Psoas muscle (tissue), 8 donors: ENCODE results near the gene VEPH1. TPM values are rescaled to one million over a fixed set of nuclear protein-coding genes. Genes with fewer than 3 reads are reported as not detected.

Experiments
- ATAC-seq, 4 donors: fragments of 200-7000 bp; cut with Tn5 transposase; one replicate each; pipeline ENCODE4 v1.9.1; 2020; ENCODE audit warnings: moderate library complexity in 3 of 4, mild to moderate bottlenecking in 2 of 4
- DNase-seq, 2 donors: peaks; one replicate each; pipeline ENCODE4 v3.0.0-alpha.2; 2020
- H3K27ac ChIP-seq: fragments of 200-600 bp; one replicate; pipeline ENCODE4 v1.8.0; 2022
- H3K27me3 ChIP-seq, 3 donors: fragments of 200-600 bp in 1 of 3; one replicate each; pipeline versions ENCODE4 v1.6.1 to v1.8.0; 2013 to 2022; ENCODE audit warnings: low read length in 2 of 3, mild to moderate bottlenecking in 2 of 3, moderate library complexity in 1 of 3; ENCODE audit not compliant: insufficient read depth in 3 of 3
- H3K36me3 ChIP-seq, 2 donors: fragments of 200-600 bp in 1 of 2; one replicate each; pipeline versions ENCODE4 v1.6.1 to v1.8.0; 2013 to 2022; ENCODE audit warnings: low read depth in 1 of 2, mild to moderate bottlenecking in 1 of 2, moderate library complexity in 1 of 2; ENCODE audit not compliant: insufficient read depth in 1 of 2
- H3K4me1 ChIP-seq: fragments of 200-600 bp; one replicate; pipeline ENCODE4 v1.8.0; 2022
- H3K4me3 ChIP-seq: fragments of 200-600 bp; one replicate; pipeline ENCODE4 v1.8.0; 2022; ENCODE audit warnings: mild to moderate bottlenecking
- H3K9me3 ChIP-seq: fragments of 200-600 bp; one replicate; pipeline ENCODE4 v1.8.0; 2022
- WGBS, 3 donors: extraction: QIAGEN DNeasy Blood & Tissue Kit; methylation state at CpG; one replicate each; pipeline versions ENCODE4 v1.1.6 to v1.1.7; 2013; 5-methylcytosine and 5-hydroxymethylcytosine counted together
- intact Hi-C, 2 donors: fragments of 100-400 bp; cut with DNase I; formaldehyde crosslinking; loops; one replicate each; pipeline versions ENCODE4 v1.11.0 to v1.14.2; 2022
- polyA plus RNA-seq, 3 donors: library from polyadenylated mRNA; stranded (reverse); fragments of 200-250 nt; gene quantifications; one replicate each; pipeline ENCODE4 v1.2.3, GENCODE V29; 2013
- total RNA-seq, 4 donors: library from RNA; stranded (reverse); fragmentation: NEBNext Ultra II Directional in 2 of 4; extraction: Animal tissue kit (Norgen Biotek cat#: 25700) in 2 of 4; gene quantifications; one replicate each; pipeline versions ENCODE4 v1.2.1 to v1.2.4, GENCODE V29; 2021 to 2023
- TF ChIP-seq, protein P1 (sequence below): fragments of 200-600 bp; IDR thresholded peaks from one replicate; pipeline ENCODE4 v1.8.0; 2022; ENCODE audit warnings: antibody characterized with exemption
- donor health status: healthy with polysubstance abuse.
- donor health status: DM: no; HTN: no; CAD: no; lungs with moderate emphysema.
- donor health status: Bipolar disorder and iron deficiency.
- donor health status: healthy.
- donor health status: DM: yes; HTN: yes; CAD: no.
- donor health status: DM: no; HTN: no; CAD: no.
- donor health status: DM: no; HTN: no; CAD: no.
- donor health status: DM: yes; HTN: yes; CAD: no.

VEPH1 gene
- total and polyA plus RNA-seq, 7 donors = 0.14 to 0.34 (median 0.25) TPM; not detected in 2

DNA sequence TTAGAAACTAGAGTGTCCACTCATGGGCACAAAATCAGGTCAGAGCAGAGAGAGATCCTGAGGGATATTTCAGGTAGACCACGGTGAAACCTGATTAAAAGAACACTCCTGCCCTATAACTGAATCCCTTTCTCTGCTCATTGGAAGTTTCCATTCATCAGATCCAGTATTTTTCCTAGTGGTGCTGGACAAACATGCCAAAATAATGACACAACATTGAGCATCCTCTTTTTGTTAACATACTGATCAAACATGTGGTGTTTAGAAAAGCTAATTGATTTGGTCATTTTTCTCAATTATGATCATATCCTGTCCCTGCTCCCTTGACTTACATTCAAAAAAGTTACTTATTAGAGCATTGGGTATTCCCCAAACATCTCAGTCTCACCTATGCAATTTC is 39.4 kb downstream of the VEPH1 start:
- H3K27ac ChIP-seq = no peak overlapping the region
- intact Hi-C loops = no loop called here

DNA sequence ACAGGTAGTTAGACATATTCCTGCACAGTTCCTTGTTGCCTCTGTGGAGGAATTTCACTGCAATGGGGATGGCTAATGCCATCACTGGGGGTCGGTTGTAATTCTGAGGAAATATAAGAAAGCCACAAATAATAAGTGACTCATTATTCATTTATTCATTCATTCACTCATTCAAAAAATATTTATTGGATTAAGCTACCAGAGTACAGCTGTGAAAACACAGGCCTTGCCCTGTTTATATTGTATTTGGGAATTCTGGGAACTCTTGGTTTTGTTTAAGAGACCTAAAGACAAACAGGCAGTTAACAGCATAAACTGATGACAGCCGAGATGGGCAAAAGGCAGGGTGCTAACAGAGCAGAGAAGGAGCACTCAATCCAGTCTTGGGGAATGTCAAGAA is 43.0 kb downstream of the VEPH1 start:
- WGBS, 3 donors = 55 to 72% (median 62%) methylated on average over 2 of the region's 2 CpGs
- DNase-seq (no peak), ATAC-seq (no peak)
- Histone ChIP-seq H3K4me3 (no peak overlapping the region), H3K27me3 (no peaks in the 10 kb centered on the region), H3K4me1 (no peaks in the 10 kb centered on the region), H3K9me3 (no peaks in the 10 kb centered on the region), H3K36me3 (no peaks in the 10 kb centered on the region), H3K27ac (no peak overlapping the region)
- TF ChIP-seq, protein P1, sequence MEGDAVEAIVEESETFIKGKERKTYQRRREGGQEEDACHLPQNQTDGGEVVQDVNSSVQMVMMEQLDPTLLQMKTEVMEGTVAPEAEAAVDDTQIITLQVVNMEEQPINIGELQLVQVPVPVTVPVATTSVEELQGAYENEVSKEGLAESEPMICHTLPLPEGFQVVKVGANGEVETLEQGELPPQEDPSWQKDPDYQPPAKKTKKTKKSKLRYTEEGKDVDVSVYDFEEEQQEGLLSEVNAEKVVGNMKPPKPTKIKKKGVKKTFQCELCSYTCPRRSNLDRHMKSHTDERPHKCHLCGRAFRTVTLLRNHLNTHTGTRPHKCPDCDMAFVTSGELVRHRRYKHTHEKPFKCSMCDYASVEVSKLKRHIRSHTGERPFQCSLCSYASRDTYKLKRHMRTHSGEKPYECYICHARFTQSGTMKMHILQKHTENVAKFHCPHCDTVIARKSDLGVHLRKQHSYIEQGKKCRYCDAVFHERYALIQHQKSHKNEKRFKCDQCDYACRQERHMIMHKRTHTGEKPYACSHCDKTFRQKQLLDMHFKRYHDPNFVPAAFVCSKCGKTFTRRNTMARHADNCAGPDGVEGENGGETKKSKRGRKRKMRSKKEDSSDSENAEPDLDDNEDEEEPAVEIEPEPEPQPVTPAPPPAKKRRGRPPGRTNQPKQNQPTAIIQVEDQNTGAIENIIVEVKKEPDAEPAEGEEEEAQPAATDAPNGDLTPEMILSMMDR = no peak
- intact Hi-C loops = no loop called here

More for the DNA sequence above, 39.4 kb downstream of the VEPH1 start:
- ATAC-seq = no peak
- TF ChIP-seq, protein P1 = no peak
- no peak for DNase-seq
- no peak overlapping the region for H3K4me3 ChIP-seq
- peaks cover 0 to 1% (median 0%) of the 10 kb centered on the region in 3 donors for H3K27me3 ChIP-seq
- no peaks in the 10 kb centered on the region for H3K36me3 ChIP-seq
- no peaks in the 10 kb centered on the region for H3K9me3 ChIP-seq
- H3K4me1 ChIP-seq = no peaks in the 10 kb centered on the region
- WGBS, 3 donors = 86 to 92% (median 91%) methylated on average over 1 of the region's 1 CpG

DNA sequence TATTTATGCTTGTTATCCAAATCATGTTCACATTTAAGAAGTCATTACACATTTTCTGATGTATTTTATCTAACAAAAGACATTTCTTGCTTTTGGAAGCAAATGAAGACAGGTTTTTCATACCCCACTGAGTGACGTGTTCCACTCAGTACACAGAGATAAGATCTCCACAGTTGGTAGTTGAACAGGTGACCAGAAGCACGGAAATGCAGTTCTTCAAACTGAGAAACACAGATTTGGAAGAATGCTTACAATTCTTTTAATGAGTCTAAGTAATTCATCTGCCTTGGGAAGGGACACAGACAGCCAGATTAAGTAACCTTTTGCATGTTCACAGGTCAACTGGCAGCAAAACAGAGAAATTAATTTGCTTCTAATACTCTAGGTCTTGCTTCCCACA is 43.5 kb downstream of the VEPH1 start:
- Histone ChIP-seq H3K27ac (no peak overlapping the region), H3K4me1 (no peaks in the 10 kb centered on the region), H3K36me3 (no peaks in the 10 kb centered on the region), H3K9me3 (no peaks in the 10 kb centered on the region), H3K27me3 (no peaks in the 10 kb centered on the region), H3K4me3 (no peak overlapping the region)
- intact Hi-C loops = no loop called here
- 54 to 62% (median 54%) methylated on average over 2 of the region's 2 CpGs for WGBS, 3 donors
- no peak for DNase-seq
- ATAC-seq = no peak
- TF ChIP-seq, protein P1 = no peak

DNA sequence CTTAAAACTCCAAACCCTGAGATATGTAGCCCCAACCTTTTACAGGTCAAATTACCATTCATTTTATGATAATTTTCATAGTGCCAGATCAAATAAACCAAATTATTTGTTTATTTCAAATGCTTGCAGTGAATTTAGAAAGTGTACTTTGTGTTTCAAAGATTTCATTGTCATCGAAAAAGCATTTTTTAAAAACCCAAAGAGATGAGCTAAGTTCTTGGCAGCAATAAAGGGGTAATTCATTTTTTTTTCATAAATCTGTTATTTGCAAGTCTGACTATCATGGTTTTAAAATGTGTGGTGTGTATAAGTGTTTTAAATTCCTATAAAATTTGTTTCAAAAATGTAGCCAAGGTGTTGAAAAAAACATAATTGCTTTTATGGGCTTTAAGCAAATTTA is 49.4 kb downstream of the VEPH1 start:
- Histone ChIP-seq H3K4me3 (no peak overlapping the region), H3K27me3 (no peaks in the 10 kb centered on the region), H3K9me3 (no peaks in the 10 kb centered on the region), H3K27ac (no peak overlapping the region), H3K36me3 (no peaks in the 10 kb centered on the region), H3K4me1 (no peaks in the 10 kb centered on the region)
- WGBS, 3 donors = 32 to 48% (median 37%) methylated on average over 1 of the region's 1 CpG
- DNase-seq (no peak), ATAC-seq (no peak)
- TF ChIP-seq, protein P1 = no peak
- intact Hi-C loops = no loop called here

DNA sequence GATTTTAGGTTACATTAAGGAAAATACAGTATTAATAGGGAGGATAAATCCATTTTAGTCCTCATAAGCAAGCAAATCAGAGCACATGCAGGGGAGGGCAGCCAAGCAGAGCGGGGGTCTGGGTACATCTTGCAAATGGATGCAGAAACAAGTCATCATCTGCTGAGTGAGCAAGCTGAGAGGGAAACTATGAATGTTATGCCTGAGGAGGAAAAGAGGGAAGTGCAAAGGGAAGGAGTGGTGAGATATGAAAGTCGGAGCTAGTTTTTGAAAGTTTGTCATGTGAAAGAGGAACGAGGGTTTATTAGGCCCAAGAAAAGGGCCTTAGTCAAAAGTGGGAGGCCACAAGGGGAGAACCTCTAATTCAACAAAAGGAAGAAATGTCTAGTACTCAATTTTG is 51.1 kb downstream of the VEPH1 start:
- Histone ChIP-seq H3K4me3 (no peak overlapping the region), H3K4me1 (no peaks in the 10 kb centered on the region), H3K36me3 (no peaks in the 10 kb centered on the region), H3K27ac (no peak overlapping the region), H3K9me3 (no peaks in the 10 kb centered on the region), H3K27me3 (no peaks in the 10 kb centered on the region)
- WGBS, 3 donors = 71 to 85% (median 80%) methylated on average over 3 of the region's 3 CpGs
- DNase-seq (no peak), ATAC-seq (no peak)
- TF ChIP-seq, protein P1 = no peak
- intact Hi-C loops = no loop called here
